NCI-H446 (cell line): ENCODE results near the gene DUSP28.

Experiments used
- DNase-seq, 2 experiments: peaks; one replicate each; lab custom pipeline; 2025; lab: John Stamatoyannopoulos, UW

Gene DUSP28

GRCh38 chr2:240600451-240600961, 40.3 kb downstream of the DUSP28 start:
- no peak for DNase-seq

GRCh38 chr2:240601061-240601830, 41.1 kb downstream of the DUSP28 start:
- DNase-seq, result no peak

- no peak for DNase-seq
Measured at GRCh38 chr2:240601831-240602160, 41.6 kb downstream of the DUSP28 start.

GRCh38 chr2:240602266-240603050, 42.3 kb downstream of the DUSP28 start:
- no peak for DNase-seq

GRCh38 chr2:240603081-240603835, 43.1 kb downstream of the DUSP28 start:
- no peak for DNase-seq

- DNase-seq, result no peak
Measured at GRCh38 chr2:240603846-240604245, 43.7 kb downstream of the DUSP28 start.

GRCh38 chr2:240604291-240604938, 44.3 kb downstream of the DUSP28 start:
- DNase-seq, result no peak

- DNase-seq, result no peak
Measured at GRCh38 chr2:240604939-240605716, 45.0 kb downstream of the DUSP28 start.

GRCh38 chr2:240605867-240606743, 45.9 kb downstream of the DUSP28 start:
- no peak for DNase-seq

GRCh38 chr2:240611601-240612210, 51.5 kb downstream of the DUSP28 start:
- DNase-seq, result no peak
